Naive thymus-derived CD8-positive, alpha-beta T cell (primary cell): Measurements from ENCODE around the gene H2BW2. TPM values are rescaled to one million over a fixed set of nuclear protein-coding genes. Genes with fewer than 3 reads are reported as not detected.
"Not testable (repeated sequence)": the region's sequence is repeated elsewhere in the genome, so short reads cannot be mapped to it uniquely, and the experiment has no call there.

Experiments
- ATAC-seq, 2 donors: fragments of 150-1000 bp; cut with Tn5 transposase in 1 of 2; sonication (Bioruptor Pico), chemical (Tn5 transposase) in 1 of 2; 1 replicate in 1 of 2; 2 replicates in 1 of 2; pipeline ENCODE4 v1.10.0; 2021; ENCODE audit warnings: mild to moderate bottlenecking in 2 of 2, moderate library complexity in 2 of 2
- POLR2A ChIA-PET: fragments of 350-600 bp; sonication (Branson Sonifier 250); formaldehyde crosslinking; loops from one replicate; lab custom pipeline; 2021; ENCODE audit warnings: antibody characterized with exemption; lab: Charles Lee
- DNase-seq, 10 donors: peaks; one replicate each; pipeline versions ENCODE4 v3.0.0 to v3.0.0-alpha.2; 2020 to 2022
- H3K27ac Mint-ChIP-seq, 10 donors: one replicate each; pipeline ENCODE4 v1.8.0; 2020 to 2022; ENCODE audit warnings: mild to moderate bottlenecking in 10 of 10, mixed read lengths in 10 of 10, moderate library complexity in 4 of 10, inconsistent platforms in 1 of 10
- H3K27me3 Mint-ChIP-seq, 5 donors: one replicate each; pipeline ENCODE4 v1.8.0; 2021 to 2022; ENCODE audit warnings: mixed read lengths in 5 of 5
- H3K36me3 Mint-ChIP-seq, 3 donors: one replicate each; pipeline ENCODE4 v1.8.0; 2020 to 2022; ENCODE audit warnings: mixed read lengths in 3 of 3, mild to moderate bottlenecking in 2 of 3, inconsistent platforms in 1 of 3
- H3K4me1 Mint-ChIP-seq, 4 donors: one replicate each; pipeline ENCODE4 v1.8.0; 2021 to 2022; ENCODE audit warnings: mixed read lengths in 4 of 4
- H3K4me3 Mint-ChIP-seq, 10 donors: one replicate each; pipeline ENCODE4 v1.8.0; 2020 to 2022; ENCODE audit warnings: mild to moderate bottlenecking in 10 of 10, mixed read lengths in 10 of 10, moderate library complexity in 6 of 10, inconsistent platforms in 1 of 10
- H3K9me3 Mint-ChIP-seq, 9 donors: one replicate each; pipeline ENCODE4 v1.8.0; 2020 to 2022; ENCODE audit warnings: mixed read lengths in 9 of 9, mild to moderate bottlenecking in 3 of 9, inconsistent platforms in 1 of 9, moderate library complexity in 1 of 9
- polyA plus RNA-seq, 3 donors: library from polyadenylated mRNA; unstranded; fragments of 300-500 nt; fragmentation: Illumina TruSeq; gene quantifications; one replicate each; pipeline ENCODE4 v1.2.3, GENCODE V29; 2021
- total RNA-seq, 8 experiments: library from RNA in 2 of 8; stranded (reverse) in 2 of 8; gene quantifications; one replicate each; pipeline ENCODE4 v1.2.3 and lab custom pipeline; 2021 to 2026

The H2BW2 gene
- total and polyA plus RNA-seq, 5 experiments from 2014 or later, result not detected

DNA sequence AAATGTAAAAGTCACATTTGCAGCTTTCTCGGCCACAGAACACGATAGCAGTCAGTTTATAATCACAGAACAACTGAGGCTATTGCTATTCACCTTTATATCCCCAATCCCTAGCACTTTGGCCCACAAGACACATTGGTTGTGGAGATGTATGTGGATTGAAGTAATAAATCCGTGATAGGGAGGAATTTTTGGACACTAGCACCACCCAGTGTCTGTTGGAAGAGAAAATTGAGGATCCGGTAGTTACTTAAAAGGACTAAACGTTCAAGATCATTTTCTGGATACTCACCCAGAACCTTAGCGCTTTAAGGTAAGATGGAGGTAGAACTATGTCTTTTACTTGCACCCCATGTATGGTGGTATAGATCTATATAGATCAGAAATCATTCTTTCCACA, 38.1 kb downstream of the H2BW2 start:
- H3K4me1 Mint-ChIP-seq, result not testable (repeated sequence)

DNA sequence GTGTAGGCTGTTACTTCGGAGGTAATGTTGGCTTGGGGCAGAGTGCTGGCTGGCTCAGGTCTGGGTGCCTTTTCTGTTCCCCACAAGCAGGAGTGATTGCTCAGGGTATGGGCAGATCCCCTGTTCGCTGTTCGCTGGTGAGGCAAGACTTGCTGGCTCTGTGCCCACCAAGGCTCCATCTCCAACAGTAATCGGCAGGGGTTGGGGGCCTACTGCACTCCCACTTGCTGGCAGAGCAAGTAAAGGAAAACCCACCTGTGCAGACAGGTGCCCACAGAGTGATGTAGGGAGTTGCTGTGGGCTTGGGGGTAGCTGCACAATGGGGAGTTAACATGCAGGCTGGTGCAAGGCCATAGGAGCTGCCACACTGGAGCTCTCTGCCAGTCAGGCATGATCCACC, 44.3 kb downstream of the H2BW2 start:
- Mint-ChIP-seq H3K9me3 (no peaks in the 10 kb centered on the region), H3K36me3 (no peaks in the 10 kb centered on the region), H3K4me3 (no peak overlapping the region), H3K27ac (no peak overlapping the region), H3K27me3 (peaks cover 0 to 9% (median 4%) of the 10 kb centered on the region in 5 donors), H3K4me1 (no peaks in the 10 kb centered on the region)
- ATAC-seq (no peak), DNase-seq (no peak)
- POLR2A ChIA-PET, result no interaction called here

More for the DNA sequence above, 38.1 kb downstream of the H2BW2 start:
- POLR2A ChIA-PET, DNase-seq, ATAC-seq, H3K36me3 Mint-ChIP-seq, H3K4me3 Mint-ChIP-seq, H3K27me3 Mint-ChIP-seq, H3K27ac Mint-ChIP-seq, H3K9me3 Mint-ChIP-seq: not testable (repeated sequence)

DNA sequence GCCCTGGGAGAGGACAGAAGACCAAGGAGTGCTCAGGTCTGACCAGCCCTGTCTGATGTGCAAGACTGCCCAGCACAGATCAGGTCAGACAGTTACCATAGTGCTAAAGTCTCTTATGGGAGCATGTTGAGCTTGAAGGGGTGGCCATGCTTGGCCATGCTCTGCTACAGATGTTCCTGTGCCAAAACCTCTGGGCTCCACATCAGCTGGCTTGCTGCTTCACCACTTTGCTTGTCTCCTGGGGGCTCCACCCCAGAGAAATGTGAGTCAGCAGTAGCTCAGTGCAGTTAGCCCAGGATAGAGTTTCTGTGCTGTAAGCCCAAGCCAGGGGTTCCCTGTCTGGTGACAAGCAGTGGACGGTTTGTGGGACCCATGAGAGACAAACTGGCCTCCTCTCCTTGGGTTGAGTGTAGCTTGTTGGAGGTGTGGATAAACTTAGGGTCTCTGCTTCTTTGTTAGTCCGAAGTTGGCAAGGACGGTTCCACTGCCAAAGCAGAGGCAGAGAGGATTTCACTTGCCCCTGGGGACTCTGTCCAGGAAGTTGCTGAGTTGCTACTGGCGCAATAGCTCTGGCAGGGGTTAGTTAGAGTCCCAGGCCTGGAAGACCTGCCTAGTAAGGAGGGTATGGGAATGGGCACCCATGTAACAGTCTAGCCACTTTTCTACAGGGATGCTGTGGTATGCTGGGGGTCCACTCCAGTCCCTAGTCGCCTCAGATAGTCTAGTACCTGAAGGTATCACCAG, 45.0 kb downstream of the H2BW2 start:
- POLR2A ChIA-PET, result interaction anchor here (0.6 kb wide), 1 partner anchor 90 kb away, joined by 3 read pairs; no protein-coding TSS in a partner anchor
- H3K27me3 Mint-ChIP-seq, result peaks cover 0 to 9% (median 4%) of the 10 kb centered on the region in 5 donors
- ATAC-seq, result no peak

DNA sequence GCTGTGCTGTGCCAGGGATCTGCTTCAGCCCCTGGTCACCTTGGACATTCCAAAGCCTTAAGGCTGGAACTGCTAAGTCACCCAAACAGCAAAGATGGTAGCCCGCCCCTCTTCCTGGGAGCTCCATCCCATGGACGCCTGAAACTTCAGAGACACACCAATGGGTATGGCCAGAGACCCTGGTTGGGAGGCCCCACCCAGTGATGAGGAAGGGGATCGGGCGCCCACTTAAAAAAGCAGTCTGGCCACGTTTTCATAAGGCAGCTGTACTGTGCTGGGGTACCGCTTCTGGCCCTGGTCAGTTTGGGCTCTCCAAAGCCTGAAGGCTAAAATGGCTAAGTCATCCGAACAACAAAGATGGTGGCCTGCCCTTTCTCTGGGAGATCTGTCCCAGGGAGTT, 45.7 kb downstream of the H2BW2 start:
- H3K4me3 Mint-ChIP-seq, result no peak overlapping the region
- no peaks in the 10 kb centered on the region for H3K36me3 Mint-ChIP-seq
- peaks cover 0 to 9% (median 4%) of the 10 kb centered on the region in 5 donors for H3K27me3 Mint-ChIP-seq
- no peak overlapping the region for H3K27ac Mint-ChIP-seq
- no peaks in the 10 kb centered on the region for H3K9me3 Mint-ChIP-seq
- no peak for ATAC-seq
- no peaks in the 10 kb centered on the region for H3K4me1 Mint-ChIP-seq
- no peak for DNase-seq
- POLR2A ChIA-PET, result interaction anchor here (0.6 kb wide), 1 partner anchor 89 kb away, joined by 3 read pairs; no protein-coding TSS in a partner anchor

More for the DNA sequence above, 45.0 kb downstream of the H2BW2 start:
- no peak for DNase-seq
- H3K9me3 Mint-ChIP-seq, result no peaks in the 10 kb centered on the region
- H3K27ac Mint-ChIP-seq, result no peak overlapping the region
- no peaks in the 10 kb centered on the region for H3K4me1 Mint-ChIP-seq
- H3K4me3 Mint-ChIP-seq, result no peak overlapping the region
- no peaks in the 10 kb centered on the region for H3K36me3 Mint-ChIP-seq

DNA sequence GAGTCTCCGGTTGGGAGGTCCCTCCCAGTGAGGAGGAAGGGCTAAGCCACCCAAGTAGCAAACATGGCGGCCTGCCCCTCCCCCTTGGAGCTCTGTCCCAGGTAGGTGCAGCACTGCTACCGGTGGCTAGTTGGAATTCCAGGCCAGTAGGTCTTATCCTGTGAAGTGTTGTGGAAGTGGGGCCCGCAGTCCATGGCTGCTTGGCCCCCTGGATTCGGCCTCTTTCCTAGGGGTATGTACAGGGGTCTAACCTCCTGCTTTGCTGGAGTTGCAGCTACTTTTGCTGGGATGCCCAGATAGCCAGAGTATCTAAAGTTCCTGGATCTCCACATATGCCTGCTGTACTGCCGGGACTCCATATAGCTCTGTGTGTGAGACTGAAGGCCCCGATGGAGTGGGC, 46.2 kb downstream of the H2BW2 start:
- DNase-seq (no peak), ATAC-seq (no peak)
- Mint-ChIP-seq H3K4me3 (no peak overlapping the region), H3K4me1 (no peaks in the 10 kb centered on the region), H3K36me3 (no peaks in the 10 kb centered on the region), H3K27ac (no peak overlapping the region), H3K27me3 (peaks cover 0 to 9% (median 4%) of the 10 kb centered on the region in 5 donors), H3K9me3 (no peaks in the 10 kb centered on the region)
- POLR2A ChIA-PET, result no interaction called here

Other genes starting within 250 kb of the H2BW2 start
- under 1 TPM; 0.49 to 0.52 TPM for gene RAB9B, start 207.7 kb upstream of the H2BW2 start, total RNA-seq
- gene RAB9B, start 207.7 kb upstream of the H2BW2 start, polyA plus RNA-seq, result under 1 TPM in 2 of 3 donors, not detected in 1; 0.14 to 0.69 TPM
- 1 to 10 TPM; 6.1 to 7.0 TPM for gene TMSB15B, start 77.3 kb upstream of the H2BW2 start, total RNA-seq
- 10 to 100 TPM in 2 of 3 donors, 1 to 10 TPM in 1; 9.5 to 11.8 (median 11.5) TPM for gene TMSB15B, start 77.3 kb upstream of the H2BW2 start, polyA plus RNA-seq
- not detected for gene H2BW1, start 26.2 kb upstream of the H2BW2 start, total RNA-seq
- gene H2BW1, start 26.2 kb upstream of the H2BW2 start, polyA plus RNA-seq, result not detected
- gene TMSB15C, start 36.3 kb downstream of the H2BW2 start, total RNA-seq, result 1 to 10 TPM; 5.3 to 5.4 TPM
- under 1 TPM; 0.86 to 0.99 (median 0.94) TPM for gene TMSB15C, start 36.3 kb downstream of the H2BW2 start, polyA plus RNA-seq
- gene ZCCHC18, start 72.6 kb downstream of the H2BW2 start, total RNA-seq, result 10 to 100 TPM; 24.2 to 26.2 TPM
- 1 to 10 TPM; 1.9 to 6.0 (median 3.4) TPM for gene ZCCHC18, start 72.6 kb downstream of the H2BW2 start, polyA plus RNA-seq
- gene SLC25A53, start 117.1 kb downstream of the H2BW2 start, total RNA-seq, result 10 to 100 TPM; 27.3 to 28.9 TPM
- gene SLC25A53, start 117.1 kb downstream of the H2BW2 start, polyA plus RNA-seq, result 10 to 100 TPM in 1 of 3 donors, 1 to 10 TPM in 2; 8.5 to 10.0 (median 9.8) TPM
- gene FAM199X, start 126.5 kb downstream of the H2BW2 start, total RNA-seq, result 10 to 100 TPM; 19.9 to 21.4 TPM
- gene FAM199X, start 126.5 kb downstream of the H2BW2 start, polyA plus RNA-seq, result 1 to 10 TPM; 7.6 to 8.7 (median 8.4) TPM
- not detected for gene ESX1, start 215.0 kb downstream of the H2BW2 start, total RNA-seq
- gene ESX1, start 215.0 kb downstream of the H2BW2 start, polyA plus RNA-seq, result not detected